HG02981 (cell line): ENCODE data around the gene ZBTB20.
A peak's percentile ranks its signal among the peaks of the same experiment; 100 is the strongest.

Experiments
- ATAC-seq: cut with Tn5 transposase; IDR thresholded peaks from one replicate; pipeline ENCODE4 v1.9.1; 2021; ENCODE audit warnings: mild to moderate bottlenecking, moderate library complexity; ENCODE audit not compliant: unreplicated experiment

ZBTB20 gene

DNA sequence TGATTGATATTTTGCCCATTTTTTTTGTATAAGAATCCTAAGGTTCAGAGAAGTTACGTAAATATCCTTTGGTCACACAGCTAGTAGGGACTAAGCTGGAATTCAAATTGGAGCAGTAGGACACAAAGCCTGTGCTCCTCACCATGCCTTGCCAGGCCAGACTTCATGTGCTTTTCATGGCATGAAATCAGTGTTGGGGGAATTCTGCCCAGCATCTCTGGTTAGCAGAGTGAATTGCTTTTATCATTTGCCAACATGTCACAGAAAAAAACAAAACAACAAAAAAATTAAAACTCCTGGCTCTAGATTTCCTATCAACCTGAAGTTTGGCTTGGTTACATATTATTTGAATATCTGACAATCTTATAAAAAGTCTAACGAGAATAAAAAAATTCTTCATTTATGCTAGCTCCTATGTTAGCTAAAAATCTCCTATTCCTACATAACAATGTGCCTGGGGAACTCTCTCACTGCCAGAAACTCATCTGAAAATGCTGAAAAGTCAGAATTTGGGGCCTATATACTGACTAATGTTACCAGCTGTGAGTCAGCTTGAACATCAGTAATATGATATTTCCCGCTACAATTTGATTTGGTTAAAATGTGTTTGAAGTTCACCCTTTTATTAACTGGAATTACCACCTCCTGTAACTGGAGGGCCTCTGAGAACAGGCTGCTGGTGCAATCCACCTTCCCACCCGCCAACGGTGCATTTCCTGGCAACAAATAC, 711.5 kb downstream of the ZBTB20 start:
- no peak for ATAC-seq

DNA sequence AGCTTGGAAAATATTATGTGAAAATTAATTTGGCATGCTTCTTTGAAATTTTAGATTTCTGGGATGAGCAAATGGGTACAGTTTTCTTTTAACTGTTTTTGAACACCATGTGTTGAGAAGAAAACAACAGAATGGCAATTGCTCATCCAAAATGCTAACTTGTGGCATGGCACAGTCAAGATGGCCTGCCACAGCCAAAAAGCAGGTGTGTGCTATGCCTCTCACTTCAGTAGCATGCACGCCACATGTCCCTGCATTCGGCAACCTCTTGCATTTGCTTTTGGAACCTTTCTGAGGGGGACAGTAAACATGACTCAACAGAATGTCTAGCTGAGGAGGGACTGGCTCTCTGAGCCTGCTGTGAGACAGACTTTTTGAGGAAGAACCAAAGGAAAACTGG, 714.8 kb downstream of the ZBTB20 start:
- ATAC-seq, result no peak

DNA sequence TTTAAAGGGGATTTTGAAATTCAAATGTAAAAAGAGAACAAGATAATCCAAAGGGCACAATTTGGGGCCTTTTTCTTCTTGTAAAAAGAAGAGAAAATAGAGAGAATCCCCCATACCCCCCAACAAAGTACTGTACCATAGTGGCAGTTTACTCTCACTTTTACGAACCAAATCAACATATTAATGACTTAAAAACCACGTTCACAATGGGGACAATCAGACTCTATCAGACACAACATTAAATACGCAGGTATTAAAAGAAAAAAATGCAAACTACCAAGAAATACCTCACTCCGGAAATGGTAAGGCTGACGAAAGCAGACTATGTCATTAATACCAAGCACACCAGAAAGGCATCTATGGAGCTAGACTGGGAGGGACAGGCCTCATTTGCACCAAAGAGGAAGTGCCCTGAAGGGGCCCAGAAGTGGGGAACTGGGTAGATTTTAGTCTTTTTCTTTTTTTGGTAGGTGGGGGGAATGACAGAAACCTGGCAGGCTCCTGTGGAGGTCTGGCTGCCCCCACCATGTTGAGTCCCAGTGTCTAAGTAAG, 719.0 kb downstream of the ZBTB20 start:
- ATAC-seq, result peak; percentile 92

DNA sequence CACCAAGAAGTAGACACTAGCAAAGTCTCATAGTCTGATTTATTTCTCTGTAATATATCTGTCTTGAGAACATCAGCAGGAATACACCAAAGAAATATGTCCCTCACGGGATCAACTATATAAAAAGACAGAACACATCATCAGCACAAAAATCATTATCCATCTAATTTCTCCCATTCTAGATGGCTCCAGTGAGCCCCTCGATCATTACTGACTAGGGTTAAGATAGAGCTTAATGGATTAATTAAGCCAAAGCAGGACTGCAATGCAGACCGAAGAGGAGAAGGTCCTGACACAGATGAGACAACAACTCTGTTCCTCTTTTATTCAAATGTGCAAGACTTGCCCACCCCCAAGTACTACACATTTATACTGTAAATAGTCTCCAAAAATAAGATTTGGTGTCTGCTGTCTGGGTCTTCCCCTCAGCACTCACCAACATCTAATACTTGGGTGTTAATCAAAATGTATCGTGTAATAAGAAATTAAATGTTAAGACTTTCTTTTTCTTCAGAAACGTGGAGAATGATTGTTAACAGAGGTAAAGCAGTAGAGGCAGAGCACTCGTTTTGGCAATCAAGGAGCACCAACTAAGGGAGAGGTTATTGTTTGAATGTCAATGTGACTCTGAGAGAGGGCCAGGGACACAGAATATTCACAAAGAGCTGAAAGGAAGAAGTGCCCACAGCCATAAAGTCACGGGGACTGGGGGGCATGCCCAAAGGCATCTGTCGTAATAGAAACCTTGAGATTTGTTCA, 719.6 kb downstream of the ZBTB20 start:
- no peak for ATAC-seq

DNA sequence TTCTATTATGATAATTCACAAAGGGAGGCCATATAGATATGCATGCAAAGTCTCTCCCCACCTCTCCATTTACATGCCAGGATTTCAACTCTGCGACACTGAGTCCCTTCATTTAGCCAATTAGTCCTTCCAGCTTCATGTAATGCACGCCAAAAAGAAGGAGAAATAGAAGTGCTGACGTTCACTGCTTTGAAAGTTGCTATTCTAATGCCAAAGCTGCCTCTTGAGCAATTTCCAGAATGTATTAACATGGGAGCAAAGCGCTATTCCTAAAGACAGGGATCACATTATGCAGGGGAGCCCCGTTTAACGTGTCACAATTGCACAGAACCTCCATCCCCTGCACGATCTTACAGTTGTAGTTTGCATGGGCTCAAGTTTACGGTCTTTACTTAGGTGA, 722.8 kb downstream of the ZBTB20 start:
- ATAC-seq, result no peak

DNA sequence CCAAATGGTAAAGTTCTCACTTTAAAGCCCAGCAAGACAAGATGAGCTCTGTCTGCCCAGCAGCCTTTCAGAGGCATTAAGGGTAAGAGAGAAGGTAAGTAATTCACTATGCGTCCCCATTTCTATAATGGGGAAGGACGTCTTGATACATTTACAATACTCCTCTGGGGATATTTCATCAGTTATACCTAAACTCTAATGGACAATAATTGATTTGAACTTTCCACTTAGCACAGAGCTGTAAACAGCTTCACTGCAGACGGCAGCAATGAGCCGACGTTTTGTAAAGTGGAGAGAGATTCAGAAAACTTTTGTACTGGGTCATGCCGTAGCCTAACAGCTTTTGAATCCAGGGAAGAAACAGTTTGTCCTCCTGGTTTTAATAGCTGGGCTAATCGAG, 725.9 kb downstream of the ZBTB20 start:
- no peak for ATAC-seq

DNA sequence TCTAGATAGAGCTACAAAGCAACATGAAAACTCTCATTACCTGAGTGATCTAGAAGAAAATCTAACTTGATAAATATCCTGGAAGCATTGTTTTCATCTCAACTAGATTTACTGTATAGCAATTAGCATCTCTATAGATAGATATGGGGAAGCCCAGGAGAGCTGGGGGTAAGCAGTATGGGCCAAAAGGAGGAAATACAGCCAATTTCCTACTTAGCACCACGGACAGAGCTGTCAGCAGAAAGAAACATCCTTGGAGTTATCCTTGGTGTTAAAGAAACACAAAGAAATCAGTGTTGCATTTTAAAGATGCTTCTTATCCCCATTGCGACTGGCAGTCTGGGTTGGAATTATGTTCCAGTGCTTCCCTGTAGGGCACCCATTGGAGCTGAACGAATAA, 727.0 kb downstream of the ZBTB20 start:
- ATAC-seq, result no peak

DNA sequence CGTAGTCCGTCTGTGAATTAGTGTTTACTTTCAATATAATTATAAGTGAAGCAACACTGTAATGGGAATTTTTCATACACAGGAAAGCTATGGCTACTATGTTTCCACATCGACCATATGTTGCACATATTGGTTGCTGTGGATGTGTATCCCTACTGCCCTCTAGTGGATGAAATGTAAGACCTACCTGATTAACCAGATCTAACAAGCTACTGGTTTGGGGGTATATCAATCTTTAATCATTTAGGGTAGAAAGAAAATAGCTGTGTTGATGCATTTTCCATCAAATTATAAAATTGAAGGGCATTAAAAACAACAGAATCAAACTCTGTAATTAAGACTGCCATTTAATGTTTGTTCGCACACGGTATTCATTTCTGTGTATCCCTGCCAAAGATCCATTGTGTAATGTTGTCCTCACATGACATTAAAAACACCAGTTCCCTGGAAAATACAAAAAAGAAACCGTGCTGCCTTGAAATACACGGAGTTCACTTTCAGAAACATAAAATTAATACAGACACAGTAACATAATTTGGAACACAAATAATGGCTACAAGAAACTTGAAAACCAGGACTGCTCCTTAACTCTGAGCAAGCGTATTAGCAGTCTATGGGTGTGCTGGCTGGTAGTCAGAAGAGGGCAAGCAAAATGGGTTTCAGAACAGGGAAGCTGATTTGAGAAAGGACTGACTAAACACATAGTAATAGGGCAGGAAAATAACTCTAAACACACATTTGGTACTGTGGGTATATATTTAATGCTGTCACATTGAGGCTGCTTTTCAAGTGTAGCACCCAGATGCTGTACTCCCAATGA, 728.2 kb downstream of the ZBTB20 start:
- ATAC-seq, result peak; percentile 60

DNA sequence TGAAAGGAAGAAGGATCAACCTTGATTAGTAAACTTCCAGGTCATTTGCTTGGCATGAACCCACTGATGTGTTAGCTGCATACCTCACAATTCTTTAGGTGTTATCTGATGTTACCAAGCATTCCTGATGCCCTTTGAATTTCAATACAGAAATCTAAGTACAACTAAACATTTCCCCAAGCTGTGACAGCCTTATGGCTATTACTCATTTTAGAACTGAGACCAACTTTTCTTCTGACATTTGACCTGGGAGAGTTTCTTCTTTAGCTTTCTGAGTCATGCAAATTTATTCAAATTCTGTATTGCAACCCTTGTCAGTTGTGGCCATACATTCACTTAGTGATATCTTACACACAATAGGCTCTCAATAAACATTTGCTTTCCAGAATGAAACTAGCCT, 729.0 kb downstream of the ZBTB20 start:
- ATAC-seq, result peak; percentile 86

DNA sequence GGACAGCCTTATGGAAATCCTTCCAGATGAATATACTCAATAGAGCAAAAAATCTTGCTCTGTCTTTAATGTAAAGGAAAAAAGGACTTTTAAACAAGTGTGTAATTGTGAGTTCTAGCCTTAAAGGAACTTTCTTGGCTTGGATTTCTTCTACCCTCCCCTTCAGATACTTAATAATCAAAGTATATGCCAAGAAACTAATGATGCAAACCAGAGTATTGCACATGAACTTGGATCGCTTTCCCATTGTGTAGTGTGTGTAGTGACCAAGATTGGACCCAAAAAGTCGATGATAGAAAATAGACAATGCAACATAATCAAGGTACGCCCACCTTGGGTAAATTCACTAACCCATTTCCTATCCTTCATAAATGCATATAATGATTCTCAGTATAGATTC, 729.4 kb downstream of the ZBTB20 start:
- no peak for ATAC-seq

DNA sequence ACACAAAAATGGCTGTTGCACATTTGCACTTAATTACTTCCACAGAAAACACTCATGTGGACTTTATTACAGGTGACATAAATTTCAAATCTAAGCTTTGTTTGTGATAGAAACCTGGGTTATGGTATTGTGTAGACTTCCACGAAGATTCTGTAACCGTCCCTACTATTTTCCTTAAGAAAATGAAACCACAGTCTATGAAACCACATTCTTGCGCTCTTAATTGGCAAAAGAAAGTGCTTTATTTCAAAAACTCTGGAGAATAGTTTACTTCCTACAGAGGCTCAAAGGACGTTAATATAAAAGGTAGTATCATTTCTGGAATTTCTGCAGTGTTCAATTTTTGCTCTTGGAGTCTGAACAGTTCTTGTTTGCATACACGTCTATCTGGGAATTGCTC, 729.8 kb downstream of the ZBTB20 start:
- no peak for ATAC-seq

DNA sequence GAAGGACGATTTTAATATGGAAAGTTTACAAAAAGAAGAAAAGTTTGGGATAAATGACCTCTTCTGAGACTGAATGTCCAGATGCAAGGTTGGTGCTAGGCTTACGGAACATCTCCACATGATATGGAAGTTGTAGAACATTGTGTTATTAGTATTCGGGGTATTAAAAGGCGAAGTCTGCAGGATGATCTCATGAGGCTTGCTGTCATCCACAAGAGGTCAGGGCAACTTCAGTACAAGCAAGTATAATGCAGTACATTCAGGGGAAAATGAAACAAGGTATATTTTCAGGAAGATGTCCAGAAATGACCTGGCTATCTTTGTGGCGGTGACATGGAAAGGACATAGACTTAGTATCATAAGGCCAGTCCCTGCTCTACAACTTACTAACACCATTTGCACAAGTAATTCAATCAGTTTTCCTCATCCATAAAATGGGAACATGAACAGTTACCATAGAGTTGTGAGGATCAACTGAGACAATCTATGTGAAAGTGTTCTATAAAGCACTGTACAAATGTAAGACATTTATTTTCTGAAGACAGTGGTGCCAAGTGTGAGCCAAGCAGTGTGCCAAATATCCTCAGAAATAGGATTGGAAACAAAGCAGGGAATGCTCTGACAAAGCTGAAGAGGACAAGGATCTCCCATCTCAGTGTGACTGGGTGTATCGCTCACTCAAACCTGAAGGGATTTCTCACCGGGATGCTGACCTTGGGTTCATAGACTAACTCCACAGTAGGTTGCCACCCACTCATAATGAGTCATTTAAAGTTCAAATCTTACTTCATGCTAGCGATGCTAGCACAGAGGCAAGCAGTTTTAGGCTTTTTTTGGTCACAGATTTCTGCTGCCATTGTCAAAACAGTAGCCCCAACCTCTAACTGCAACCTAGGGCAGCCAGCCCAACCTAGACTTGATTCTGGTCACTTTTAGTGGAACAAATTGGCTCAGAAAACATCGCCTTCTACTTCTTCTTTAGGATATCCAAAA, 735.0 kb downstream of the ZBTB20 start:
- no peak for ATAC-seq

DNA sequence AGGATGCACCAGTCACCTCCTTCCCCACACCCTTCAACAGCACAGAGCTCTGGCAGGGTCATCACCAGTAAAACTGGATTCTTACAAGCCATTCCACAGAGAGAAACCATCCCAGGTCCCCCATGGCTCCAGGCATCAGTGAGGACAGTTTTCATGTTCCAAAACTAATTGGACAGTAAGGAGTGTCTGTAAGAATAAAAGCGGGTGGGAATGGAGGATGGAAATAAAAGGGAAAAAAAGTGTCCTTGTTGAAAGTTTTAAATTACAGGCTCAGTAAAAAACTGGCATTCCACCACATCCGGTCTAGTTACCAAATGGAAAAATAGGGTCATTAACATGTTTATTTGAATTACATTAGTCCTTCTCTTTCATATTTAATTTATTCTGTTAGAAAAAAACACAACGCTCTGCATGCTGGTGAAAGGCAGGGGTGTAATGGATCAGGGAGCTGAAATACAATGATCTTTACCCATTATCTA, 735.9 kb downstream of the ZBTB20 start:
- ATAC-seq, result no peak

DNA sequence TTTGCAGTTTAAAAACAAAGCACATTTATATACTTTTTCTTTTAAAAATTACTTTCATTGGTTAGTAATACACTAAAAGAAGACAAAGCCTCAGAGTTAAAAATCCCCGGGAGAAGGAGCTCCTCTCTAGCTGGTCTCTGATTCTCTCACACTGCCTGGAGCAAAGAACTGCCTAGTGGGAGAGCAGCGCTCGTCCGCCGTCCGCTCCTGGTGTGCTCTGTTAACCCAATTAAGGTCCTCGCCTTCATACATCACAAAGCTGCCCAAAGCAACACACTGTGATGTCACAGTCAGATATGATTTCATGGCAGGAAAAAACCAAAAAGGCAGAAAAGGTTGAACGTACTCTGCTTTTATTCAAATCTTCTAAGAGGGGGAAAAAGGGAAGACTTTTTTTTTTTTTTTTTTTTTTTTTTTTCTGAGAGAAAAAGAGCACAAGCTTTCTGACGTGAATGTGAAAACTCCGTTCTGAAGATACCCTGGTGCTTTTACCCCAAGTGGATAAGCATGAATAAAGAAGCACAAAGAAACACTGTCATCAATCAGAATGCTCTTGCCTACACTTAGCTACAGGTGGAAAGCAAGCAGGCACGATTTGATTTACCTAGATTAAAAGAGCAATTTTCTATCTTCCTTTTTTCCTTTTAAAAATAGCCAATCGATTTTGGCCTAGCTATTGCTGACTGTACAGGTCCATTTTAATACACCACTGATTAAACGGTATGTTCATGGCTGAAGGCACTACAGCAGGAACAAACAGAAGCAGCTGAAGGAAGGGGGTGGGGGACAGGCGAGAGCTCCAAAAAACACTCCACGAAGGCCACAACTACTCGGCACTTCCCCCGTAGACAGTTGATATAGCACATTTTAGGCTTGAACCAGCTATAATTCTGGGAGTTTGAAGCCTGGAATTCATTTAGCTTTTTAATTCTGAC, 738.1 kb downstream of the ZBTB20 start:
- ATAC-seq, result no peak

DNA sequence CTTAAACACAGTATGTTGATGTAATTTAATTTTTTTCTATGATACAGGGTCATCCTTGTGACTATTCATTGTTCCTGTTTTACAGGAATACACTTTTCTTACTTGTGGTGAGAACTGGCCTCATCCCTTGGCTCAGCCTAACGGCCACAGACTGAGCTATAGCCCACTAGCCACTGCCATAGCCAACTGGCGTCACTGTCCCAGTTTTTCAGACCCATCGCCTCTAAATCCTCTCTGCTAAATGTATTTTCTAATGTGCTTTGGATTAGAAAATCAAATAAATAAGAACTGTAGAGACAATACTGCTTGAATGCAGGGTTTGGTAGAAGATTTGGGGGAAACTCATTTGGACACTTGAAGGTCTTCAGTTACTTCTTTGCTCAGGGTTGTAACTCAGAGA, 740.2 kb downstream of the ZBTB20 start:
- no peak for ATAC-seq

DNA sequence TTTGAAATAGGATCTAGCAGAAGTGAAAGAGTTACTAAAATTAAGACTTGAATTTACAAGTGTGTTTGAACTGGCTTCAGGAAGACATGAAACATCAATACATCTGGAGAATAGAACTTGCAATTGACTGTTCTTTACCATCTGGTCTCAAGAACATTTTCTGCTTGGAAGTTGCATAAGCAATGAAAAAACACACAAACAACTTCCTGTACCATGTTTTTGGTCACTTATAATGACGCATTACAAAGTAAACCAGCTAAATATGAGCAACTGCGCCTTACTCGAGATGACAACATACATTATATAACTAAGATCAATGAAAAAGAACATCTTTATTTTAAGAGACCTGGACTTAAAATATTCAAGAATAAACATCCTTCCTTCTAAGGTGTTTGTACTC, 740.8 kb downstream of the ZBTB20 start:
- ATAC-seq, result no peak

DNA sequence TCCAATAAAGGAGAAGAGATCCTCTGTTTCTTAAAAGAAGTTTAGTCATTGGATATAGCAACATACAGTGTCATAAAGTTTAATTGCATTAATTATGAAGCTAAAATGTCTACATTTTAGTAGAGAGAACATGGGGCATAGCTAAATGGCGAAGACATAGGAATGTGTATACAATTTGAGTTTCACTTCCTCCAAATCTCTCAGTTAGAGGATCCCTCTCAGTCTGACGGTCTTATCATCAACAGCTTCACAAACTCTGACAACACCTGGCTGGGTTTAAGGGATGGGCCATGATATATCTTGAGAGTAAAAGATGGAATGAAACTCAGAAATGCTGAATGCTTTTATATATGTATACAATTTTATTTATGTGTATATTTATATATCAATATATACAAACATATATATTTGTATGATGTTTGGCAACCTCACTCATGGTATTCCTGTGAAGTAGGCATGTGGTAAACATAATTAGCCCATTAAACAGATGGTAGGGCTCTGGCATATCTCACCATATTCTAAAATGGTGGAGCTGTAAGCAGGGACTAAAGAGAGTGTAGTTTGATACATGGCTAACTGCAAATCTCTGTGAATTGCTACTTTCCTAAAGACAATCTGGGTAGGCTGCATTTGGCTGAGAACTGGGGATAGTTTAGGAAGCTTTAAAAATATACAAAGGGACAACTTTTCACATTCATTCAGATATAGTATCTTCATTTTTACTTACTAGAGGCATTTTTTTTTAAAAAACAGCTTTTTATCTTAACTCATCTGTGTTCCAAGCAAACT, 741.7 kb downstream of the ZBTB20 start:
- ATAC-seq, result peak; percentile 61

DNA sequence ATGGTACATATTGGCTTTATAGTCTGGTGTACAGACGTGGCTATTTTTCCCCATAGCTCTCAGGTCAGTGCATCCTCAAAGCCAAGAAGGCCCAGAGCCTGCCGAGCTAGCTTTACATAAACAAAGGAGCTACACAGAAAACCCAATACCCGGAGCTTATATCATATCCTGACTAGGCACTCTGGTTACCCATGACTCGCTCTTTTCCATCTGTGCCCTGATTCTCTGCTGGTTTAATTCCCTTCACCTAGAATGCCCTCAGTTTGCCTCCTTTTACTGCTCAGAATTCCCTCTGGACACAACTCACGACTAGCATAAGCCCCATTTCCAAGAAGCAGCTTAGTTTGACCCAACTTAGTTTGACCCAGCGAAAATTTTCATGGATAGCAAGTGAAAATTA, 742.5 kb downstream of the ZBTB20 start:
- ATAC-seq, result no peak
